ENCODE measurements around the gene EML6.

Gene EML6

GRCh38 chr2:54955358-54956110 is 232.1 kb downstream of the EML6 start:
- Histone ChIP-seq H4K20me1 (ENCODE audit: insufficient read depth, low read length, poor library complexity, severe bottlenecking) (no peaks in the 10 kb centered on the region), H3K79me2 (ENCODE audit: insufficient read depth, low read length) (no peaks in the 10 kb centered on the region), H3K36me3 (ENCODE audit: insufficient read depth, low read length) (no peaks in the 10 kb centered on the region), H3K9me2 (replicated peaks; ENCODE audit: low read depth, low read length) (no peaks in the 10 kb centered on the region), H3K4me3 (ENCODE audit: low read length, poor library complexity, severe bottlenecking) (no peak overlapping the region), H3K27me3 (ENCODE audit: insufficient read depth, low read length, poor library complexity, severe bottlenecking) (no peaks in the 10 kb centered on the region), H3K4me1 (ENCODE audit: insufficient read depth, low read length, poor library complexity, severe bottlenecking) (peaks cover 21% of the 10 kb centered on the region), H3K4me2 (ENCODE audit: low read depth, low read length, poor library complexity, severe bottlenecking) (no peak overlapping the region), H3K9me3 (ENCODE audit: insufficient read depth, low read depth, low read length) (no peaks in the 10 kb centered on the region), H2AFZ (ENCODE audit: low read length) (no peak overlapping the region), H3K9ac (ENCODE audit: low read depth, low read length, poor library complexity, severe bottlenecking) (no peak overlapping the region), H3F3A (ENCODE audit: low read depth) (no peaks in the 10 kb centered on the region)
- TF ChIP-seq CTCF (conservative IDR thresholded peaks at IDR 0.05; ENCODE audit: low read length) (no peak), EZH2phosphoT487 (IDR thresholded peaks at IDR 0.05; ENCODE audit: borderline replicate concordance) (no peak)

- Histone ChIP-seq H3K4me3 (ENCODE audit: low read length, poor library complexity, severe bottlenecking) (no peak overlapping the region), H3F3A (ENCODE audit: low read depth) (no peaks in the 10 kb centered on the region), H2AFZ (ENCODE audit: low read length) (no peak overlapping the region), H3K4me2 (ENCODE audit: low read depth, low read length, poor library complexity, severe bottlenecking) (no peak overlapping the region), H3K9me3 (ENCODE audit: insufficient read depth, low read depth, low read length) (no peaks in the 10 kb centered on the region), H3K27me3 (ENCODE audit: insufficient read depth, low read length, poor library complexity, severe bottlenecking) (no peaks in the 10 kb centered on the region), H3K9ac (ENCODE audit: low read depth, low read length, poor library complexity, severe bottlenecking) (no peak overlapping the region), H3K36me3 (ENCODE audit: insufficient read depth, low read length) (no peaks in the 10 kb centered on the region), H3K4me1 (ENCODE audit: insufficient read depth, low read length, poor library complexity, severe bottlenecking) (peaks cover 21% of the 10 kb centered on the region), H3K9me2 (replicated peaks; ENCODE audit: low read depth, low read length) (no peaks in the 10 kb centered on the region), H3K79me2 (ENCODE audit: insufficient read depth, low read length) (no peaks in the 10 kb centered on the region), H4K20me1 (ENCODE audit: insufficient read depth, low read length, poor library complexity, severe bottlenecking) (no peaks in the 10 kb centered on the region)
- TF ChIP-seq CTCF (conservative IDR thresholded peaks at IDR 0.05; ENCODE audit: low read length) (no peak), EZH2phosphoT487 (IDR thresholded peaks at IDR 0.05; ENCODE audit: borderline replicate concordance) (no peak)
These were observed 232.7 kb downstream of the EML6 start for GRCh38 chr2:54956111-54956627.

GRCh38 chr2:54957321-54957999 is 234.0 kb downstream of the EML6 start:
- H3K9ac ChIP-seq (ENCODE audit: low read depth, low read length, poor library complexity, severe bottlenecking), result no peak overlapping the region
- H3K27me3 ChIP-seq (ENCODE audit: insufficient read depth, low read length, poor library complexity, severe bottlenecking), result no peaks in the 10 kb centered on the region
- peaks cover 12% of the 10 kb centered on the region for H3K4me1 ChIP-seq (ENCODE audit: insufficient read depth, low read length, poor library complexity, severe bottlenecking)
- no peaks in the 10 kb centered on the region for H3K9me3 ChIP-seq (ENCODE audit: insufficient read depth, low read depth, low read length)
- H3K36me3 ChIP-seq (ENCODE audit: insufficient read depth, low read length), result no peaks in the 10 kb centered on the region
- no peaks in the 10 kb centered on the region for H3F3A ChIP-seq (ENCODE audit: low read depth)
- H3K79me2 ChIP-seq (ENCODE audit: insufficient read depth, low read length), result no peaks in the 10 kb centered on the region
- H3K4me3 ChIP-seq (ENCODE audit: low read length, poor library complexity, severe bottlenecking), result no peak overlapping the region
- H2AFZ ChIP-seq (ENCODE audit: low read length), result no peak overlapping the region
- H3K4me2 ChIP-seq (ENCODE audit: low read depth, low read length, poor library complexity, severe bottlenecking), result no peak overlapping the region
- no peaks in the 10 kb centered on the region for H3K9me2 ChIP-seq (replicated peaks; ENCODE audit: low read depth, low read length)
- no peaks in the 10 kb centered on the region for H4K20me1 ChIP-seq (ENCODE audit: insufficient read depth, low read length, poor library complexity, severe bottlenecking)
- no peak for TF ChIP-seq CTCF (conservative IDR thresholded peaks at IDR 0.05; ENCODE audit: low read length)
- no peak for TF ChIP-seq EZH2phosphoT487 (IDR thresholded peaks at IDR 0.05; ENCODE audit: borderline replicate concordance)
